K562 (cell line): ENCODE results near the gene CCDC87. TPM values are rescaled to one million over a fixed set of nuclear protein-coding genes. Genes with fewer than 3 reads are reported as not detected.

Experiments used
- CCAR2 ChIP-seq: fragments of 200-400 bp; formaldehyde crosslinking; IDR thresholded peaks from 2 replicates; pipeline ENCODE4 v1.6.1; 2017; ENCODE audit warnings: mild to moderate bottlenecking, low read depth, low read length
- CREM ChIP-seq: IDR thresholded peaks from 2 replicates; pipeline ENCODE4 v1.6.1; 2014; ENCODE audit warnings: antibody characterized with exemption, low read depth
- CSDE1 ChIP-seq, 2 experiments: fragments of 450-650 bp; IDR thresholded peaks; 2 replicates each; pipeline ENCODE4 v1.6.1; 2016; ENCODE audit warnings: mild to moderate bottlenecking in 1 of 2
- FOXK2 ChIP-seq, 2 experiments: fragments of 450-650 bp; IDR thresholded peaks in 1 of 2; conservative IDR thresholded peaks in 1 of 2; 2 replicates each; pipeline ENCODE4 v1.6.1; 2016; ENCODE audit warnings: low read depth in 2 of 2, mild to moderate bottlenecking in 1 of 2
- IRF2 ChIP-seq: sonication (generic); formaldehyde crosslinking; IDR thresholded peaks from 2 replicates; pipeline ENCODE4 v1.8.1; 2022; ENCODE audit warnings: mild to moderate bottlenecking, missing genetic modification reagents
- KAT8 ChIP-seq: fragments of 450-650 bp; IDR thresholded peaks from 2 replicates; pipeline ENCODE4 v1.6.1; 2016; ENCODE audit warnings: low read depth, mild to moderate bottlenecking
- NONO ChIP-seq, 2 experiments: fragments of 200-400 bp in 1 of 2; fragments of 450-650 bp in 1 of 2; formaldehyde crosslinking in 1 of 2; IDR thresholded peaks; 2 replicates each; pipeline ENCODE4 v1.6.1; 2017; ENCODE audit warnings: low read depth in 2 of 2, mild to moderate bottlenecking in 2 of 2, moderate library complexity in 2 of 2, low read length in 1 of 2
- NRF1 ChIP-seq, 2 experiments: fragments of 450-650 bp; IDR thresholded peaks in 1 of 2; conservative IDR thresholded peaks in 1 of 2; 2 replicates each; pipeline ENCODE4 v1.6.1; 2014; ENCODE audit warnings: mild to moderate bottlenecking in 2 of 2
- PHTF2 ChIP-seq: fragments of 250-450 bp; sonication (Bioruptor Pico); IDR thresholded peaks from 2 replicates; pipeline ENCODE4 v1.5.0; 2021; ENCODE audit warnings: mild to moderate bottlenecking
- RFX5 ChIP-seq: IDR thresholded peaks from 2 replicates; pipeline ENCODE4 v1.6.1; 2011; ENCODE audit warnings: low read depth, mild to moderate bottlenecking, improper control_type of control experiment, low read length
- RNF2 ChIP-seq: sonication (generic); IDR thresholded peaks from 2 replicates; pipeline ENCODE4 v1.6.1; 2016
- SRSF1 ChIP-seq: fragments of 200-400 bp; formaldehyde crosslinking; IDR thresholded peaks from 2 replicates; pipeline ENCODE4 v1.6.1; 2017; ENCODE audit warnings: mild to moderate bottlenecking, low read depth, low read length, moderate library complexity
- U2AF2 ChIP-seq: fragments of 200-400 bp; formaldehyde crosslinking; optimal IDR thresholded peaks from 2 replicates; pipeline ENCODE3; 2017; ENCODE audit warnings: low read depth, mild to moderate bottlenecking, low read length
- ZNF146 ChIP-seq: IDR thresholded peaks from one replicate; pipeline ENCODE4 v1.6.1; 2018; ENCODE audit warnings: missing compliant biosample characterization; ENCODE audit not compliant: unreplicated experiment
- ZNF263 ChIP-seq: sonication (generic); formaldehyde crosslinking; IDR thresholded peaks from 2 replicates; pipeline ENCODE4 v1.8.0; 2022; ENCODE audit warnings: mild to moderate bottlenecking, missing genetic modification reagents, borderline replicate concordance
- ZNF830 ChIP-seq: fragments of 250-450 bp; sonication (Bioruptor Pico); IDR thresholded peaks from 2 replicates; pipeline ENCODE4 v1.5.0; 2021; ENCODE audit warnings: mild to moderate bottlenecking
- ZSCAN29 ChIP-seq: fragments of 450-650 bp; IDR thresholded peaks from 2 replicates; pipeline ENCODE4 v1.6.1; 2017
- polyA plus RNA-seq, 8 experiments: library from polyadenylated mRNA; depleted of rRNA in 4 of 8; stranded (reverse) in 5 of 8; unstranded in 3 of 8; fragments of >200 nt; fragmentation: Nextera tagmentation in 2 of 8; fragmentation: Illumina TruSeq in 1 of 8; extraction: Ambion mirVana in 2 of 8; extraction: Trizol in 1 of 8; gene quantifications; 2 replicates each; pipeline versions ENCODE4 v1.2.1 to v1.2.3, GENCODE V29; 2011 to 2014; ENCODE audit warnings: inconsistent platforms in 1 of 8, missing spikeins in 1 of 8
- total RNA-seq, 7 experiments: library from RNA; depleted of rRNA in 6 of 7; stranded (reverse); fragments of >200 nt in 6 of 7; fragmentation: Illumina TruSeq in 2 of 7; extraction: Trizol in 2 of 7; gene quantifications; 2 replicates each; pipeline versions ENCODE4 v1.2.1 to v1.2.3, GENCODE V29; 2011 to 2021; ENCODE audit warnings: low replicate concordance in 1 of 7
- TF ChIP-seq, protein P1 (sequence below): IDR thresholded peaks from 3 replicates; pipeline ENCODE4 v1.6.1; 2011; ENCODE audit warnings: borderline replicate concordance, mild to moderate bottlenecking, moderate library complexity; ENCODE audit not compliant: insufficient read length; ENCODE audit errors: extremely low read depth
- TF ChIP-seq, protein P2 (sequence below), 2 experiments: fragments of 450-650 bp in 1 of 2; sonication (generic) in 1 of 2; formaldehyde crosslinking; conservative IDR thresholded peaks; 2 replicates each; pipeline versions ENCODE4 v1.4.0 to v1.8.1; 2020 to 2022; ENCODE audit warnings: mild to moderate bottlenecking in 1 of 2, missing genetic modification reagents in 1 of 2
- TF ChIP-seq, protein P3 (sequence below): IDR thresholded peaks from 2 replicates; pipeline ENCODE4 v1.6.1; 2014; ENCODE audit warnings: antibody characterized with exemption
- TF ChIP-seq, protein P4 (sequence below): sonication (generic); formaldehyde crosslinking; IDR thresholded peaks from 2 replicates; pipeline ENCODE4 v1.9.0; 2022; ENCODE audit warnings: mild to moderate bottlenecking, missing genetic modification reagents
- TF ChIP-seq, protein P5 (sequence below): sonication (generic); formaldehyde crosslinking; IDR thresholded peaks from 2 replicates; pipeline ENCODE4 v1.8.0; 2022; ENCODE audit warnings: missing genetic modification reagents, mild to moderate bottlenecking, moderate library complexity, borderline replicate concordance

The CCDC87 gene
- total and polyA plus RNA-seq, 9 of the 15 experiments (the other 6 are each of a cell fraction or from before 2014, with no cell fraction given), result 0.03 to 0.44 (median 0.15) TPM; not detected in 1

DNA sequence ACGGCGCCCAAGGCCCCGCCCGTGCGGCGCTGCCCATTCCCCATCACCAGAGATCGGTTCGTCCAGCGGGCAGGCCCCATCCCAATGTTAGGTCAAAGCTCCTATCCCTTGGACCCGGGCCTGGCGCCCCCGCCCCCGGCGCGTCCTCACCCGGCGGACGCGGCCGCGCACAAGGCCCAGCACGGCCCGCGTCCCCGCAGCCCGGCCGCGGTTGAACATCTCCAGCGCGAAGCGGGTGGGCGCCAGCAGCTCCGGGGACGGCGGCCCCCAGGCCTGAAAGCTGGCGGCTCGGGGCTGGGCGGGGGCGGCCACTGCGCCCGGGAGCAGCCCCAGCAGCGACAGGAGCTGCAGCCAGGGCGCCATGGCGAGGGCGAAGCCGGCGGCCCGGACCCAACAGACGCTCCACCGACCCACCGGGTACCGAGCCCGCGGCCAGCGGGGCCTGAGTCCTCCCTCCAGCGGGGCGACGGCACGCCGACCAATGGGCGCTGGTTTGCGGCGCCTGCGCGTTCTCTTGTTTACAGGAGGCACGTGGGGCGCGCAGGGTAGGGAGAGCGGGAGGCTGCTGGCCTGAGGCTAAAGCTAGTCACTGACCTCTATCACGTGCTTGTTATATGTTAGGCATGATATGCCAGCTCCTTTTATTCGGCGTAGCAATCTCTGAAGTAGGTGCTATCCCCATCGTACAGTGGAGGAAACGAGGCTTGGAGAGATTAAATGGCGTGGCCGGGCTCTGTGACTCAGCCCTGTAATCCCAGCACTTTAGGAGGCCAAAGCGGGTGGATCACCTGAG lies 24.5 kb downstream of the CCDC87 start, which contains the start of gene CTSF (continued):
- TF ChIP-seq, protein P1, sequence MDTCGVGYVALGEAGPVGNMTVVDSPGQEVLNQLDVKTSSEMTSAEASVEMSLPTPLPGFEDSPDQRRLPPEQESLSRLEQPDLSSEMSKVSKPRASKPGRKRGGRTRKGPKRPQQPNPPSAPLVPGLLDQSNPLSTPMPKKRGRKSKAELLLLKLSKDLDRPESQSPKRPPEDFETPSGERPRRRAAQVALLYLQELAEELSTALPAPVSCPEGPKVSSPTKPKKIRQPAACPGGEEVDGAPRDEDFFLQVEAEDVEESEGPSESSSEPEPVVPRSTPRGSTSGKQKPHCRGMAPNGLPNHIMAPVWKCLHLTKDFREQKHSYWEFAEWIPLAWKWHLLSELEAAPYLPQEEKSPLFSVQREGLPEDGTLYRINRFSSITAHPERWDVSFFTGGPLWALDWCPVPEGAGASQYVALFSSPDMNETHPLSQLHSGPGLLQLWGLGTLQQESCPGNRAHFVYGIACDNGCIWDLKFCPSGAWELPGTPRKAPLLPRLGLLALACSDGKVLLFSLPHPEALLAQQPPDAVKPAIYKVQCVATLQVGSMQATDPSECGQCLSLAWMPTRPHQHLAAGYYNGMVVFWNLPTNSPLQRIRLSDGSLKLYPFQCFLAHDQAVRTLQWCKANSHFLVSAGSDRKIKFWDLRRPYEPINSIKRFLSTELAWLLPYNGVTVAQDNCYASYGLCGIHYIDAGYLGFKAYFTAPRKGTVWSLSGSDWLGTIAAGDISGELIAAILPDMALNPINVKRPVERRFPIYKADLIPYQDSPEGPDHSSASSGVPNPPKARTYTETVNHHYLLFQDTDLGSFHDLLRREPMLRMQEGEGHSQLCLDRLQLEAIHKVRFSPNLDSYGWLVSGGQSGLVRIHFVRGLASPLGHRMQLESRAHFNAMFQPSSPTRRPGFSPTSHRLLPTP, result no peak
- TF ChIP-seq SRSF1 (no peak), KAT8 (no peak), CREM (no peak), PHTF2 (no peak), ZSCAN29 (no peak), CSDE1 (IDR thresholded peaks at IDR 0.05) (no peak), U2AF2 (no peak), CCAR2 (no peak), IRF2 (no peak), ZNF146 (CRISPR knock-in tag) (no peak), ZNF830 (no peak), NRF1 (conservative IDR thresholded peaks at IDR 0.05 in 1 of 2, IDR thresholded peaks at IDR 0.05 in 1 of 2) (peak; percentile 90 to 92), RFX5 (no peak), RNF2 (0 out of 2 replicates have a peak, but pooled peaks have one; percentile 27), NONO (IDR thresholded peaks at IDR 0.05; ENCODE audit: low read depth in 2 of 2, low read length in 1 of 2) (peak in 1 of 2 experiments; percentile 7; a peak in 1 of 4 replicates), FOXK2 (conservative IDR thresholded peaks at IDR 0.05 in 1 of 2, IDR thresholded peaks at IDR 0.05 in 1 of 2; ENCODE audit: low read depth in 2 of 2) (peak; percentile 99 to 100), ZNF263 (CRISPR knock-in tag) (peak; percentile 49; the same call in 1 of the 2 replicates)
- TF ChIP-seq, protein P2, sequence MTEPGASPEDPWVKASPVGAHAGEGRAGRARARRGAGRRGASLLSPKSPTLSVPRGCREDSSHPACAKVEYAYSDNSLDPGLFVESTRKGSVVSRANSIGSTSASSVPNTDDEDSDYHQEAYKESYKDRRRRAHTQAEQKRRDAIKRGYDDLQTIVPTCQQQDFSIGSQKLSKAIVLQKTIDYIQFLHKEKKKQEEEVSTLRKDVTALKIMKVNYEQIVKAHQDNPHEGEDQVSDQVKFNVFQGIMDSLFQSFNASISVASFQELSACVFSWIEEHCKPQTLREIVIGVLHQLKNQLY (CRISPR knock-in tag; conservative IDR thresholded peaks at IDR 0.05), result no peak; a peak in 1 of 4 replicates
- TF ChIP-seq, protein P3, sequence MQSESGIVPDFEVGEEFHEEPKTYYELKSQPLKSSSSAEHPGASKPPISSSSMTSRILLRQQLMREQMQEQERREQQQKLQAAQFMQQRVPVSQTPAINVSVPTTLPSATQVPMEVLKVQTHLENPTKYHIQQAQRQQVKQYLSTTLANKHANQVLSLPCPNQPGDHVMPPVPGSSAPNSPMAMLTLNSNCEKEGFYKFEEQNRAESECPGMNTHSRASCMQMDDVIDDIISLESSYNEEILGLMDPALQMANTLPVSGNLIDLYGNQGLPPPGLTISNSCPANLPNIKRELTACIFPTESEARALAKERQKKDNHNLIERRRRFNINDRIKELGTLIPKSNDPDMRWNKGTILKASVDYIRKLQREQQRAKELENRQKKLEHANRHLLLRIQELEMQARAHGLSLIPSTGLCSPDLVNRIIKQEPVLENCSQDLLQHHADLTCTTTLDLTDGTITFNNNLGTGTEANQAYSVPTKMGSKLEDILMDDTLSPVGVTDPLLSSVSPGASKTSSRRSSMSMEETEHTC, result no peak
- TF ChIP-seq, protein P4, sequence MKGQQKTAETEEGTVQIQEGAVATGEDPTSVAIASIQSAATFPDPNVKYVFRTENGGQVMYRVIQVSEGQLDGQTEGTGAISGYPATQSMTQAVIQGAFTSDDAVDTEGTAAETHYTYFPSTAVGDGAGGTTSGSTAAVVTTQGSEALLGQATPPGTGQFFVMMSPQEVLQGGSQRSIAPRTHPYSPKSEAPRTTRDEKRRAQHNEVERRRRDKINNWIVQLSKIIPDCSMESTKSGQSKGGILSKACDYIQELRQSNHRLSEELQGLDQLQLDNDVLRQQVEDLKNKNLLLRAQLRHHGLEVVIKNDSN, result peak; percentile 95
- TF ChIP-seq, protein P5, sequence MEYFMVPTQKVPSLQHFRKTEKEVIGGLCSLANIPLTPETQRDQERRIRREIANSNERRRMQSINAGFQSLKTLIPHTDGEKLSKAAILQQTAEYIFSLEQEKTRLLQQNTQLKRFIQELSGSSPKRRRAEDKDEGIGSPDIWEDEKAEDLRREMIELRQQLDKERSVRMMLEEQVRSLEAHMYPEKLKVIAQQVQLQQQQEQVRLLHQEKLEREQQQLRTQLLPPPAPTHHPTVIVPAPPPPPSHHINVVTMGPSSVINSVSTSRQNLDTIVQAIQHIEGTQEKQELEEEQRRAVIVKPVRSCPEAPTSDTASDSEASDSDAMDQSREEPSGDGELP (CRISPR knock-in tag), result peak; percentile 80
